H1 (cell line): ENCODE results near the gene IL12RB2. TPM values are rescaled to one million over a fixed set of nuclear protein-coding genes. Genes with fewer than 3 reads are reported as not detected.
A peak's percentile ranks its signal among the peaks of the same experiment; 100 is the strongest.

Source experiments
- CTCF ChIA-PET: fragments of 300-600 bp; sonication (Branson Sonifier 250); formaldehyde crosslinking; loops from one replicate; lab custom pipeline; 2021; ENCODE audit not compliant: partially characterized antibody; lab: Charles Lee
- POLR2A ChIA-PET: fragments of 300-600 bp; sonication (Branson Sonifier 250); formaldehyde crosslinking; loops from one replicate; lab custom pipeline; 2021; ENCODE audit warnings: inconsistent platforms; ENCODE audit not compliant: partially characterized antibody; lab: Charles Lee
- DNase-seq, 2 experiments: peaks; one replicate each; pipeline versions ENCODE4 v3.0.0 to v3.0.0-alpha.2; 2010 to 2022; ENCODE audit warnings: low spot score in 2 of 2, low read depth in 1 of 2, mixed read lengths in 1 of 2
- FAIRE-seq: peaks from 2 replicates; lab custom pipeline; 2011; peaks lifted over from hg19 to GRCh38; lab: Jason Lieb, UNC
- H2AFZ ChIP-seq: 2 replicates; pipeline ENCODE4 v1.8.1; 2012; ENCODE audit warnings: low read length, inconsistent platforms
- H2AK5ac ChIP-seq: 2 replicates; pipeline ENCODE4 v1.6.1; 2013; ENCODE audit warnings: low read depth, low read length
- H2BK120ac ChIP-seq: replicated peaks from 2 replicates; pipeline ENCODE3; 2013; ENCODE audit warnings: low read depth, low read length, inconsistent platforms
- H2BK12ac ChIP-seq: 2 replicates; pipeline ENCODE4 v1.6.1; 2013; ENCODE audit warnings: low read depth, low read length
- H2BK15ac ChIP-seq: 2 replicates; pipeline ENCODE4 v1.6.1; 2013; ENCODE audit warnings: low read length
- H2BK20ac ChIP-seq: 2 replicates; pipeline ENCODE4 v1.6.1; 2013; ENCODE audit warnings: low read length
- H2BK5ac ChIP-seq: 2 replicates; pipeline ENCODE4 v1.6.1; 2013; ENCODE audit warnings: low read depth, low read length
- H3K14ac ChIP-seq: 2 replicates; pipeline ENCODE4 v1.6.1; 2013; ENCODE audit warnings: inconsistent platforms; ENCODE audit not compliant: insufficient read length
- H3K18ac ChIP-seq: 2 replicates; pipeline ENCODE4 v1.6.1; 2013; ENCODE audit warnings: low read length; ENCODE audit errors: extremely low read depth
- H3K23ac ChIP-seq: 2 replicates; pipeline ENCODE4 v1.6.1; 2013; ENCODE audit warnings: inconsistent platforms; ENCODE audit not compliant: insufficient read length
- H3K23me2 ChIP-seq: 2 replicates; pipeline ENCODE4 v1.6.1; 2013; ENCODE audit warnings: low read depth, low read length
- H3K27ac ChIP-seq: 2 replicates; pipeline ENCODE4 v1.6.1; 2011; ENCODE audit warnings: low read depth, low read length, inconsistent platforms
- H3K27me3 ChIP-seq, 4 experiments: replicated peaks in 1 of 4; 1 replicate in 1 of 4; 2 replicates in 3 of 4; pipeline versions ENCODE4 v1.6.1 to v1.8.1; 2011 to 2013; ENCODE audit warnings: low read length in 3 of 4, mild to moderate bottlenecking in 3 of 4, inconsistent platforms in 2 of 4, mixed read lengths in 2 of 4, moderate library complexity in 1 of 4; ENCODE audit not compliant: control insufficient read depth in 3 of 4, insufficient read depth in 3 of 4; ENCODE audit errors: extremely low read depth in 1 of 4
- H3K36me3 ChIP-seq, 4 experiments: 2 replicates each; pipeline versions ENCODE4 v1.6.1 to v1.8.1; 2011 to 2013; ENCODE audit warnings: mild to moderate bottlenecking in 4 of 4, low read length in 3 of 4, moderate library complexity in 2 of 4, control low read depth in 1 of 4, inconsistent platforms in 1 of 4; ENCODE audit not compliant: insufficient read depth in 4 of 4, control insufficient read depth in 2 of 4
- H3K4ac ChIP-seq: replicated peaks from 2 replicates; pipeline ENCODE3; 2013; ENCODE audit warnings: low read length, low read depth, mixed read lengths, inconsistent platforms; ENCODE audit not compliant: insufficient read length
- H3K4me1 ChIP-seq, 4 experiments: replicated peaks in 1 of 4; 1 replicate in 1 of 4; 2 replicates in 3 of 4; pipeline versions ENCODE4 v1.6.1 to v1.8.1; 2011 to 2013; ENCODE audit warnings: low read length in 3 of 4, inconsistent platforms in 2 of 4, mixed read lengths in 1 of 4; ENCODE audit not compliant: insufficient read depth in 4 of 4, control insufficient read depth in 3 of 4
- H3K4me2 ChIP-seq, 2 experiments: 2 replicates each; pipeline versions ENCODE4 v1.6.1 to v1.8.1; 2011 to 2013; ENCODE audit warnings: low read depth in 2 of 2, low read length in 2 of 2, control low read depth in 1 of 2, inconsistent platforms in 1 of 2, mild to moderate bottlenecking in 1 of 2; ENCODE audit not compliant: insufficient read depth in 1 of 2
- H3K4me3 ChIP-seq, 4 experiments: fragments of 200-600, 300-600 bp in 1 of 4; sonication (generic), shearing (Covaris generic), sonication (Bioruptor Twin) in 1 of 4; 2 replicates each; pipeline versions ENCODE4 v1.5.1 to v1.8.1; 2011 to 2016; ENCODE audit warnings: low read length in 4 of 4, low read depth in 3 of 4, control low read depth in 2 of 4, inconsistent platforms in 2 of 4, mild to moderate bottlenecking in 2 of 4, mixed read lengths in 1 of 4, moderate library complexity in 1 of 4; ENCODE audit not compliant: insufficient read depth in 2 of 4; ENCODE audit errors: extremely low read depth in 1 of 4
- H3K56ac ChIP-seq: replicated peaks from 2 replicates; pipeline ENCODE3; 2013; ENCODE audit warnings: low read depth, mild to moderate bottlenecking, mixed read lengths, low read length, inconsistent platforms; ENCODE audit not compliant: insufficient read length
- H3K79me1 ChIP-seq: 2 replicates; pipeline ENCODE4 v1.6.1; 2013; ENCODE audit warnings: low read depth, low read length, control low read depth
- H3K79me2 ChIP-seq, 2 experiments: 2 replicates each; pipeline versions ENCODE4 v1.6.1 to v1.8.1; 2012 to 2013; ENCODE audit warnings: low read length in 2 of 2, mild to moderate bottlenecking in 2 of 2, inconsistent platforms in 1 of 2; ENCODE audit not compliant: insufficient read depth in 2 of 2, control insufficient read depth in 1 of 2
- H3K9ac ChIP-seq, 4 experiments: replicated peaks in 1 of 4; 1 replicate in 1 of 4; 2 replicates in 3 of 4; pipeline versions ENCODE4 v1.6.1 to v1.8.1; 2011 to 2013; ENCODE audit warnings: low read depth in 3 of 4, low read length in 3 of 4, control low read depth in 2 of 4, mild to moderate bottlenecking in 2 of 4, moderate library complexity in 2 of 4, inconsistent platforms in 1 of 4; ENCODE audit errors: extremely low read depth in 1 of 4
- H3K9me3 ChIP-seq, 2 experiments: 2 replicates each; pipeline versions ENCODE4 v1.6.1 to v1.8.1; 2012 to 2013; ENCODE audit warnings: mild to moderate bottlenecking in 2 of 2, moderate library complexity in 2 of 2, control low read depth in 1 of 2, inconsistent platforms in 1 of 2, low read depth in 1 of 2, low read length in 1 of 2, mixed read lengths in 1 of 2; ENCODE audit not compliant: insufficient read depth in 2 of 2
- H4K20me1 ChIP-seq, 2 experiments: replicated peaks in 1 of 2; 2 replicates each; pipeline versions ENCODE3 to v1.8.1; 2011 to 2013; ENCODE audit warnings: inconsistent platforms in 2 of 2, low read length in 2 of 2, mild to moderate bottlenecking in 1 of 2; ENCODE audit not compliant: insufficient read depth in 2 of 2, control insufficient read depth in 1 of 2
- H4K5ac ChIP-seq: 2 replicates; pipeline ENCODE4 v1.6.1; 2013; ENCODE audit warnings: low read length, low read depth, mixed read lengths, inconsistent platforms; ENCODE audit not compliant: insufficient read length
- H4K8ac ChIP-seq: 2 replicates; pipeline ENCODE4 v1.8.0; 2013; ENCODE audit warnings: mild to moderate bottlenecking, moderate library complexity, low read length, inconsistent platforms; ENCODE audit not compliant: insufficient read depth; ENCODE audit errors: extremely low read depth
- H4K91ac ChIP-seq: replicated peaks from 2 replicates; pipeline ENCODE3; 2013; ENCODE audit warnings: low read length, mixed read lengths, inconsistent platforms; ENCODE audit not compliant: insufficient read length
- ASH2L ChIP-seq: fragments of 200-600, 300-600 bp; sonication (generic); IDR thresholded peaks from one replicate; pipeline ENCODE4 v1.7.1; 2017; ENCODE audit warnings: low read length
- BACH1 ChIP-seq: IDR thresholded peaks from 2 replicates; pipeline ENCODE4 v1.6.1; 2012; ENCODE audit warnings: low read length, improper control_type of control experiment
- CHD2 ChIP-seq: IDR thresholded peaks from 2 replicates; pipeline ENCODE4 v1.6.1; 2012; ENCODE audit warnings: low read length, improper control_type of control experiment
- FOSL1 ChIP-seq: IDR thresholded peaks from 2 replicates; pipeline ENCODE4 v1.6.1; 2011; ENCODE audit warnings: mild to moderate bottlenecking, low read depth, low read length, moderate library complexity; ENCODE audit not compliant: insufficient read depth
- GTF2F1 ChIP-seq: IDR thresholded peaks from 2 replicates; pipeline ENCODE4 v1.6.1; 2012; ENCODE audit warnings: low read depth, low read length, improper control_type of control experiment, borderline replicate concordance
- RBBP5 ChIP-seq: IDR thresholded peaks from 2 replicates; pipeline ENCODE4 v1.7.1; 2012; ENCODE audit warnings: low read depth, mild to moderate bottlenecking, inconsistent platforms, low read length, moderate library complexity, borderline replicate concordance
- WGBS, 2 experiments: shearing (Covaris generic) in 1 of 2; methylation state at CpG; one replicate each; pipeline versions ENCODE4 v1.1.6 to v1.1.7; 2013 to 2015; ENCODE audit warnings: low lambda C conversion rate in 2 of 2, mixed read lengths in 2 of 2, inconsistent platforms in 1 of 2, low coverage in 1 of 2, missing lambda C conversion rate in 1 of 2; ENCODE audit not compliant: insufficient replicate concordance in 2 of 2, insufficient coverage in 1 of 2, insufficient read length in 1 of 2; ENCODE audit errors: extremely low coverage in 1 of 2, missing lambda C conversion rate in 1 of 2; 5-methylcytosine and 5-hydroxymethylcytosine counted together
- polyA plus RNA-seq, 7 experiments: library from polyadenylated mRNA; depleted of rRNA in 3 of 7; stranded (reverse) in 5 of 7; unstranded in 2 of 7; fragments of >200 nt in 5 of 7; fragments of 200-250 nt in 2 of 7; gene quantifications; 1 replicate in 5 of 7; 2 replicates in 1 of 7; 4 replicates in 1 of 7; pipeline versions ENCODE4 v1.2.1 to v1.2.3, GENCODE V29; 2011 to 2013; ENCODE audit warnings: missing spikeins in 2 of 7, mixed read lengths in 2 of 7
- total RNA-seq: library from RNA; stranded (reverse); fragmentation: NEBNext Ultra II Directional; extraction: Animal tissue kit (Norgen Biotek cat#: 25700); gene quantifications from 2 replicates; pipeline ENCODE4 v1.2.1, GENCODE V29; 2021
- TF ChIP-seq, protein P1 (sequence below): IDR thresholded peaks from 2 replicates; pipeline ENCODE4 v1.6.1; 2012; ENCODE audit warnings: inconsistent platforms

Gene IL12RB2
- total and polyA plus RNA-seq, 2 of the 8 experiments (the other 6 are each of a cell fraction or from before 2014, with no cell fraction given): 1.4 TPM

DNA sequence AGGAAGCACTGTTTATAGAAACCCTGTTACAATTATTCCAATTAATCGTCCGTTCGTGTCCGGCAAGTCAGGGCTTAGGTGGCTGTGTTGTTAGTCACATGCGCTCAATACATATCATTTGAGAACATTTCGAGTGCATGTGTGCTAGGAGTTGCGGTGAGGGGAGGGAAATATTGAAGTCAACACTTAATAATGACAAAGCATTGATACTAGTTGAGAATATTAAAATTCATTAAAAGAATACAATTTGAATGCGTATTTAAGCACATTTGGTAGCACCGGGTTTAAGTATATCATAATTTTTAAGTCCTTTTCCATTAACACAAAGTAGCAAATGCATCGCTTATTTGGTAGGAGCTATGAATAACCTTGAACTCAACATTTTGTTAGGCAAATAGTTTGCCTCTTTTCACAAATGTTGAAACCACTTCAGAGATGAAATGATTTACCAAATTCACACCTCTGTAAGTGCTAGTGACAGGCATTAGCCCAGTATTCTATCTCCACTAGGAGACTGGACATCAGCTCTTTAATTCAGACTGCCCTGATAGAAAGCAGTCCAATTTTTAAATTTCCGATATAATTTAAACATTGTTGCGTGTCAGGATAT, 123.6 kb downstream of the IL12RB2 start:
- Histone ChIP-seq H3K56ac (peak overlapping the region; percentile 84), H3K23me2 (peaks cover 7% of the 10 kb centered on the region), H3K27me3 (no peaks in the 10 kb centered on the region), H3K79me1 (no peaks in the 10 kb centered on the region), H4K5ac (peak overlapping the region; percentile 71), H3K4me3 (peak overlapping the region; percentile 76 to 100 (median 97)), H4K91ac (no peak overlapping the region), H3K14ac (no peak overlapping the region), H3K4ac (peak overlapping the region; percentile 44), H3K36me3 (peaks cover 0 to 18% (median 3%) of the 10 kb centered on the region in 4 experiments; a peak in 4 of 8 replicates), H3K4me1 (peaks cover 0 to 12% (median 2%) of the 10 kb centered on the region in 4 experiments; a peak in 3 of 7 replicates), H2BK5ac (peak overlapping the region; percentile 91), H3K27ac (peak overlapping the region; percentile 94; the same call in 1 of the 2 replicates), H3K23ac (no peak overlapping the region), H3K9ac (peak overlapping the region; percentile 80 to 98 (median 94)), H2BK20ac (no peak overlapping the region), H2BK120ac (no peak overlapping the region), H3K4me2 (peak overlapping the region; percentile 91 to 94), H2BK15ac (no peak overlapping the region), H3K18ac (peak overlapping the region; percentile 98; the same call in 1 of the 2 replicates), H4K20me1 (peaks cover 18 to 33% of the 10 kb centered on the region in 2 experiments), H4K8ac (peak overlapping the region; percentile 93; the same call in 1 of the 2 replicates), H2BK12ac (peak overlapping the region; percentile 52), H2AK5ac (no peak overlapping the region; the same call in 1 of the 2 replicates), H3K79me2 (peaks cover 33 to 49% of the 10 kb centered on the region in 2 experiments), H3K9me3 (no peaks in the 10 kb centered on the region), H2AFZ (peak overlapping the region; percentile 99; the same call in 1 of the 2 replicates)
- FAIRE-seq (no peak), DNase-seq (no peak)
- TF ChIP-seq BACH1 (no peak), GTF2F1 (no peak), RBBP5 (no peak), CHD2 (no peak), ASH2L (peak; percentile 58), FOSL1 (no peak)
- TF ChIP-seq, protein P1, sequence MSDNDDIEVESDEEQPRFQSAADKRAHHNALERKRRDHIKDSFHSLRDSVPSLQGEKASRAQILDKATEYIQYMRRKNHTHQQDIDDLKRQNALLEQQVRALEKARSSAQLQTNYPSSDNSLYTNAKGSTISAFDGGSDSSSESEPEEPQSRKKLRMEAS: no peak
- WGBS, 2 experiments: 22% methylated on average over 12 of the region's 12 CpGs; no CpG with 5 or more reads in 1 of the 2 experiments
- ChIA-PET POLR2A (interaction anchor here (0.7 to 7.8 kb wide), 26 partner anchors 9 to 506 kb away, joined by 3 to 153 read pairs (median 6); partner anchors contain the start of genes DNAI4 and MIER1), CTCF (interaction anchor here (0.8 to 6.7 kb wide), 13 partner anchors 8 to 218 kb away, joined by 3 to 40 read pairs (median 5); no protein-coding TSS in a partner anchor)
